Measurements from ENCODE around the gene FAM162A. TPM values are rescaled to one million over a fixed set of nuclear protein-coding genes. Genes with fewer than 3 reads are reported as not detected.

FAM162A gene
- total RNA-seq, 1 experiment from 2014 or later, result 83.9 TPM

DNA sequence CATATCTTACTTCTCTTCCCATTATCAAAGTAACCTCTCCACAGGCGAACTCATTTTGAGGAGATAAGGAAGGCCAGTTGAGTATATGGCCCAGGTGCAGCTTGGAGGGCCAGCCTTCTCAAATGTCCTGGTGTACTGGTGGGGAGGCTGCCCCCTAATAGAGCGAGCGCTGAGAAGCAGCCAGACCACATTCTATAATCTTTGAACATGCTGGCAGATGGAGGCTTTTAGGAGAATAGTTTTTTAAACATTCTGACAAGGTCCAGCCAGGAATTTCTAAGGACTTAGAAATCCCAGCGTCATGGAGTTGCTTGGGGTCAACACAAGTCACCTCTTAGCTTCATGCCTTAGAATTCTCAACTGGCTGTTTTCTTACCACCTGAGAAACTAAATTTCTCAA is 26.1 kb downstream of the FAM162A start (continued):
- TF ChIP-seq, protein P1, sequence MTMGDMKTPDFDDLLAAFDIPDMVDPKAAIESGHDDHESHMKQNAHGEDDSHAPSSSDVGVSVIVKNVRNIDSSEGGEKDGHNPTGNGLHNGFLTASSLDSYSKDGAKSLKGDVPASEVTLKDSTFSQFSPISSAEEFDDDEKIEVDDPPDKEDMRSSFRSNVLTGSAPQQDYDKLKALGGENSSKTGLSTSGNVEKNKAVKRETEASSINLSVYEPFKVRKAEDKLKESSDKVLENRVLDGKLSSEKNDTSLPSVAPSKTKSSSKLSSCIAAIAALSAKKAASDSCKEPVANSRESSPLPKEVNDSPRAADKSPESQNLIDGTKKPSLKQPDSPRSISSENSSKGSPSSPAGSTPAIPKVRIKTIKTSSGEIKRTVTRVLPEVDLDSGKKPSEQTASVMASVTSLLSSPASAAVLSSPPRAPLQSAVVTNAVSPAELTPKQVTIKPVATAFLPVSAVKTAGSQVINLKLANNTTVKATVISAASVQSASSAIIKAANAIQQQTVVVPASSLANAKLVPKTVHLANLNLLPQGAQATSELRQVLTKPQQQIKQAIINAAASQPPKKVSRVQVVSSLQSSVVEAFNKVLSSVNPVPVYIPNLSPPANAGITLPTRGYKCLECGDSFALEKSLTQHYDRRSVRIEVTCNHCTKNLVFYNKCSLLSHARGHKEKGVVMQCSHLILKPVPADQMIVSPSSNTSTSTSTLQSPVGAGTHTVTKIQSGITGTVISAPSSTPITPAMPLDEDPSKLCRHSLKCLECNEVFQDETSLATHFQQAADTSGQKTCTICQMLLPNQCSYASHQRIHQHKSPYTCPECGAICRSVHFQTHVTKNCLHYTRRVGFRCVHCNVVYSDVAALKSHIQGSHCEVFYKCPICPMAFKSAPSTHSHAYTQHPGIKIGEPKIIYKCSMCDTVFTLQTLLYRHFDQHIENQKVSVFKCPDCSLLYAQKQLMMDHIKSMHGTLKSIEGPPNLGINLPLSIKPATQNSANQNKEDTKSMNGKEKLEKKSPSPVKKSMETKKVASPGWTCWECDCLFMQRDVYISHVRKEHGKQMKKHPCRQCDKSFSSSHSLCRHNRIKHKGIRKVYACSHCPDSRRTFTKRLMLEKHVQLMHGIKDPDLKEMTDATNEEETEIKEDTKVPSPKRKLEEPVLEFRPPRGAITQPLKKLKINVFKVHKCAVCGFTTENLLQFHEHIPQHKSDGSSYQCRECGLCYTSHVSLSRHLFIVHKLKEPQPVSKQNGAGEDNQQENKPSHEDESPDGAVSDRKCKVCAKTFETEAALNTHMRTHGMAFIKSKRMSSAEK (CRISPR knock-in tag; IDR thresholded peaks at IDR 0.05; ENCODE audit: borderline replicate concordance), result no peak
- TF ChIP-seq, protein P2, sequence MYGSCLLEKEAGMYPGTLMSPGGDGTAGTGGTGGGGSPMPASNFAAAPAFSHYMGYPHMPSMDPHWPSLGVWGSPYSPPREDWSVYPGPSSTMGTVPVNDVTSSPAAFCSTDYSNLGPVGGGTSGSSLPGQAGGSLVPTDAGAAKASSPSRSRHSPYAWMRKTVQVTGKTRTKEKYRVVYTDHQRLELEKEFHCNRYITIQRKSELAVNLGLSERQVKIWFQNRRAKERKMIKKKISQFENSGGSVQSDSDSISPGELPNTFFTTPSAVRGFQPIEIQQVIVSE (CRISPR knock-in tag; IDR thresholded peaks at IDR 0.05; ENCODE audit: borderline replicate concordance), result no peak
- TF ChIP-seq, protein P3, sequence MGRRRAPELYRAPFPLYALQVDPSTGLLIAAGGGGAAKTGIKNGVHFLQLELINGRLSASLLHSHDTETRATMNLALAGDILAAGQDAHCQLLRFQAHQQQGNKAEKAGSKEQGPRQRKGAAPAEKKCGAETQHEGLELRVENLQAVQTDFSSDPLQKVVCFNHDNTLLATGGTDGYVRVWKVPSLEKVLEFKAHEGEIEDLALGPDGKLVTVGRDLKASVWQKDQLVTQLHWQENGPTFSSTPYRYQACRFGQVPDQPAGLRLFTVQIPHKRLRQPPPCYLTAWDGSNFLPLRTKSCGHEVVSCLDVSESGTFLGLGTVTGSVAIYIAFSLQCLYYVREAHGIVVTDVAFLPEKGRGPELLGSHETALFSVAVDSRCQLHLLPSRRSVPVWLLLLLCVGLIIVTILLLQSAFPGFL (CRISPR knock-in tag; IDR thresholded peaks at IDR 0.05; ENCODE audit: borderline replicate concordance), result no peak
- no peak for TF ChIP-seq NFYB (CRISPR knock-in tag; conservative IDR thresholded peaks at IDR 0.05; ENCODE audit: low read depth)
- TF ChIP-seq, protein P4, sequence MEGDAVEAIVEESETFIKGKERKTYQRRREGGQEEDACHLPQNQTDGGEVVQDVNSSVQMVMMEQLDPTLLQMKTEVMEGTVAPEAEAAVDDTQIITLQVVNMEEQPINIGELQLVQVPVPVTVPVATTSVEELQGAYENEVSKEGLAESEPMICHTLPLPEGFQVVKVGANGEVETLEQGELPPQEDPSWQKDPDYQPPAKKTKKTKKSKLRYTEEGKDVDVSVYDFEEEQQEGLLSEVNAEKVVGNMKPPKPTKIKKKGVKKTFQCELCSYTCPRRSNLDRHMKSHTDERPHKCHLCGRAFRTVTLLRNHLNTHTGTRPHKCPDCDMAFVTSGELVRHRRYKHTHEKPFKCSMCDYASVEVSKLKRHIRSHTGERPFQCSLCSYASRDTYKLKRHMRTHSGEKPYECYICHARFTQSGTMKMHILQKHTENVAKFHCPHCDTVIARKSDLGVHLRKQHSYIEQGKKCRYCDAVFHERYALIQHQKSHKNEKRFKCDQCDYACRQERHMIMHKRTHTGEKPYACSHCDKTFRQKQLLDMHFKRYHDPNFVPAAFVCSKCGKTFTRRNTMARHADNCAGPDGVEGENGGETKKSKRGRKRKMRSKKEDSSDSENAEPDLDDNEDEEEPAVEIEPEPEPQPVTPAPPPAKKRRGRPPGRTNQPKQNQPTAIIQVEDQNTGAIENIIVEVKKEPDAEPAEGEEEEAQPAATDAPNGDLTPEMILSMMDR (IDR thresholded peaks at IDR 0.05), result no peak
- no peak for TF ChIP-seq NFE2L1 (CRISPR knock-in tag; IDR thresholded peaks at IDR 0.05)
- TF ChIP-seq MYBL2 (CRISPR knock-in tag; IDR thresholded peaks at IDR 0.05), result no peak
- no peak for TF ChIP-seq GRHL2 (CRISPR knock-in tag; IDR thresholded peaks at IDR 0.05; ENCODE audit: insufficient replicate concordance, severe bottlenecking)
- TF ChIP-seq, protein P5, sequence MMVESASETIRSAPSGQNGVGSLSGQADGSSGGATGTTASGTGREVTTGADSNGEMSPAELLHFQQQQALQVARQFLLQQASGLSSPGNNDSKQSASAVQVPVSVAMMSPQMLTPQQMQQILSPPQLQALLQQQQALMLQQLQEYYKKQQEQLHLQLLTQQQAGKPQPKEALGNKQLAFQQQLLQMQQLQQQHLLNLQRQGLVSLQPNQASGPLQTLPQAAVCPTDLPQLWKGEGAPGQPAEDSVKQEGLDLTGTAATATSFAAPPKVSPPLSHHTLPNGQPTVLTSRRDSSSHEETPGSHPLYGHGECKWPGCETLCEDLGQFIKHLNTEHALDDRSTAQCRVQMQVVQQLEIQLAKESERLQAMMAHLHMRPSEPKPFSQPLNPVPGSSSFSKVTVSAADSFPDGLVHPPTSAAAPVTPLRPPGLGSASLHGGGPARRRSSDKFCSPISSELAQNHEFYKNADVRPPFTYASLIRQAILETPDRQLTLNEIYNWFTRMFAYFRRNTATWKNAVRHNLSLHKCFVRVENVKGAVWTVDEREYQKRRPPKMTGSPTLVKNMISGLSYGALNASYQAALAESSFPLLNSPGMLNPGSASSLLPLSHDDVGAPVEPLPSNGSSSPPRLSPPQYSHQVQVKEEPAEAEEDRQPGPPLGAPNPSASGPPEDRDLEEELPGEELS (CRISPR knock-in tag; IDR thresholded peaks at IDR 0.05), result no peak
- TF ChIP-seq GTF2I (CRISPR knock-in tag; conservative IDR thresholded peaks at IDR 0.05), result no peak
- TF ChIP-seq CREB1 (CRISPR knock-in tag; IDR thresholded peaks at IDR 0.05), result no peak
- no peak for TF ChIP-seq TCF7 (CRISPR knock-in tag; IDR thresholded peaks at IDR 0.05; ENCODE audit: low read depth)
- no peak for TF ChIP-seq ATF1 (CRISPR knock-in tag; IDR thresholded peaks at IDR 0.05)

DNA sequence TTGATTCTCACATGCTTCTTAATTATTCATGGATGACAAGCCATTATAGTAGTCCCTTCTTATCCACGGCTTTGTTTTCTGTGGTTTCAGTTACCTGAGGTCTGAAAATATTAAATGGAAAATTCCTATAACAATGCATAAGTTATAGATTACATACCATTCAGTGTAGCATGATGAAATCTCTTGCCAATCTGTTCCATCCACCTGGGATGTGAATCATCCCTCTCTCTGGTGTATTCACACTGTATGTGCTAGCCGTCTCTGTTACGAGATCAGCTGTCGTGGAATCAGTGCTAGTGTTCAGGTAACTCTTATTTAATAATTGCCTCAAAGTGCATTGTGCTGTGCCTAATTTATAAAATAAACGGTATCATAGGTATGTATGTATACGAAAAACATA is 26.7 kb downstream of the FAM162A start:
- TF ChIP-seq TCF7 (CRISPR knock-in tag; IDR thresholded peaks at IDR 0.05; ENCODE audit: low read depth), result no peak
- TF ChIP-seq CREM (CRISPR knock-in tag; IDR thresholded peaks at IDR 0.05), result no peak
- TF ChIP-seq, protein P6, sequence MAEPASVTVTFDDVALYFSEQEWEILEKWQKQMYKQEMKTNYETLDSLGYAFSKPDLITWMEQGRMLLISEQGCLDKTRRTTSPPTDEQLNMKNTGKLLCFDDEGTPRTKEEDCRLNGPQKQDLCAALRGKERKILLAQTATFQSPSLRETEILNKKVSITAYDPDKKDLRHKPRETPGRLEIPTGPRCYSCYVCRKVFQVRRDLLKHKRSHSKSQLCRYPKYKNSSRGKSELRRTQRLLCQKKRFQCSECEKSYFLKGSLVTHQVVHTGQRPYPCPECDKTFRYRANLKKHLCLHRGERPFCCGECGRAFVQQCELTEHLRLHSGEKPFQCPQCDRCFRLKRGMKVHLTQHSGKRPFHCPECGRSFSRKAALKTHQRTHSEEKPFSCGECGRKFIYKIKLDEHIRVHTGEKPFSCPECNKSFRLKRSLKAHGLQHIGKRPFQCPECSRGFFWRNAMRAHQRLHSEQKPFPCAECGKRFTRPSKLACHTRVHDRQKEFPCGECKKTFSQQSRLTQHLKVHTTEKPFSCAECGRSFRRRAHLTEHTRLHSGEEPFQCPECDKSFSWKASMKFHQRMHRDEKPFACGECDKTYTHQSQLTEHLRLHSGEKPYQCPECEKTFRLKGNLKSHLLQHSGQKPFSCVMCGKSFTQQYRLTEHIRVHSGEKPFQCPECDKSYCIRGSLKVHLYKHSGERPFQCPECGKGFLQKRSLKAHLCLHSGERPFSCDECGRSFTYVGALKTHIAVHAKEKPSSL (CRISPR knock-in tag; conservative IDR thresholded peaks at IDR 0.05), result no peak
- TF ChIP-seq, protein P7, sequence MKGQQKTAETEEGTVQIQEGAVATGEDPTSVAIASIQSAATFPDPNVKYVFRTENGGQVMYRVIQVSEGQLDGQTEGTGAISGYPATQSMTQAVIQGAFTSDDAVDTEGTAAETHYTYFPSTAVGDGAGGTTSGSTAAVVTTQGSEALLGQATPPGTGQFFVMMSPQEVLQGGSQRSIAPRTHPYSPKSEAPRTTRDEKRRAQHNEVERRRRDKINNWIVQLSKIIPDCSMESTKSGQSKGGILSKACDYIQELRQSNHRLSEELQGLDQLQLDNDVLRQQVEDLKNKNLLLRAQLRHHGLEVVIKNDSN (CRISPR knock-in tag; IDR thresholded peaks at IDR 0.05), result no peak
- no peak for TF ChIP-seq SP1 (CRISPR knock-in tag; conservative IDR thresholded peaks at IDR 0.05)
- Mint-ChIP-seq H3K27me3 (ENCODE audit: low read depth) (no peaks in the 10 kb centered on the region), H3K36me3 (peaks cover 42% of the 10 kb centered on the region), H3K4me1 (peaks cover 9% of the 10 kb centered on the region), H3K9me3 (no peaks in the 10 kb centered on the region), H3K27ac (no peak overlapping the region), H3K4me3 (no peak overlapping the region)
- ChIA-PET POLR2A (no interaction called here), CTCF (no interaction called here)
- ATAC-seq (no peak), DNase-seq (ENCODE audit: low spot score) (no peak)

Data from WTC11 (cell line).